NCI-H748 treated with DMSO at 0.1 percent for 48 hours (cell line): ENCODE measurements around the gene RELT.
A peak's percentile ranks its signal among the peaks of the same experiment; 100 is the strongest.

Experiments
- DNase-seq: peaks from one replicate; lab custom pipeline; 2025; lab: John Stamatoyannopoulos, UW

The RELT gene

GRCh38 chr11:73376803-73377629 is 817 bp downstream of the RELT start:
- DNase-seq, result peak; percentile 10

- no peak for DNase-seq
Measured at GRCh38 chr11:73379189-73379880, 3.1 kb downstream of the RELT start.

GRCh38 chr11:73380331-73380730 is 4.1 kb downstream of the RELT start:
- DNase-seq, result no peak

DNA sequence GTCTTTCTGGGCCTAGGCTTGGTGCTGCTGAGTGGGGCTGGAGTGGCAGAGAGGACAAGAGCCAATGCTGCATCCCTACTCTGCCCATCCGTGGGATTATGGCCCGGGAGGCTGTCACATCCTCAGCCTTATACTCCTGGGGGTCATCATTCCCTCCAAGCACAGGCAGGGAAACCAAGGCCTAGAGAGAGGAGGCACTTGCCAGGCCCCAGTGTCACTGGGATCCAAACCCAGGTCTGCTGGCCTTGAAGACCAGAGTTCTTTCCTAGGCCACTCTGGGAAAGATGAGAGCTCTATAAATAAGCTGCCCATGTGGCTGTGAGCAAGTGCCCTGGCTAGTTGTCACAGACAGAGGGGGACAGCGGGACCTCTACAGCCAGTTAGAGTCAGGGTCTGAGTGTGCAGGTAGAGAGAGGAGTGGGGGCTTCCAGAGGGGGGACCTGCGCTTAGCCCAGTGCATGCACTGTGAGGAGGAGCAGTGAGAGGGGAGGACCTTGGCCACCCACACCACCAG is 4.8 kb downstream of the RELT start:
- DNase-seq, result no peak

DNA sequence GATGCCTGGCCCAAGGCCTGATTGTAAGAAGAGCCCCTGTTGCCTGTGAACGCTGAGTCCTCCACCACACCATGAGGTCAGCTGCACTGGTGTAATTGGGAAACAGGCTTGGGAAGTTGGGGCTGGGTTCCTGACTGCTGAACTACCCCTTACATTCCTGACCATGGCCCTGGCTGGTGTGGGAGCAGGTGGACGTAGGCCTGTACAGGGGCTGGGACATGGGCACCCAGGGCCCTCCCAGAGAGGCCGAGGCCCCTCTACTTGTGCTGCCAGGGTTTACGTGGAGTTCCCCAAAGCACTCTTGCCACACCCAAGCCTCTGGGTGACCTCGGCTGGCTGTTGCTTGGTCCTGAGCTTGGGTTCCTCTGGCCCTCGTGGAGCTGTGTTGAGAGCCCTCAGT is 5.4 kb downstream of the RELT start:
- DNase-seq, result no peak

DNA sequence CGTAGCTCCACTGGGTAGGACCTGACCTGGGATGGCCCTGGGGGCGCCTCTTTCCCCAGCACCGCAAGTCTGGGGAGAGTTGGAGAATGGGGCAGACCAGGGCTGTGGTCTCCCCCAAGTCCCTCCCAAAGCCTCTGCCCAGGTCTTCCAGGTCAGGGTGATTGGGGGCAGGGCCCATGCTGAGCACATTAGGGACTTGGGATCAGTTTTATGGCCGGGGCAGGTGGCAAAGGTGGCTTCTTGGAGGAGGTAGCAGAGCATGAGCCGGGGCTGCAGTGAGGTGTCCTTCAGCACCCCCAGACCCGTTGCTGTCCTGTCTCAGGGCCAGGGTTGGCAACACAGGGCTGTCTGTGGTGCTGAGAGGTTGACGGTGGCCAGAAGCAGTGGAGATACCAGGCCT is 6.0 kb downstream of the RELT start:
- no peak for DNase-seq

DNA sequence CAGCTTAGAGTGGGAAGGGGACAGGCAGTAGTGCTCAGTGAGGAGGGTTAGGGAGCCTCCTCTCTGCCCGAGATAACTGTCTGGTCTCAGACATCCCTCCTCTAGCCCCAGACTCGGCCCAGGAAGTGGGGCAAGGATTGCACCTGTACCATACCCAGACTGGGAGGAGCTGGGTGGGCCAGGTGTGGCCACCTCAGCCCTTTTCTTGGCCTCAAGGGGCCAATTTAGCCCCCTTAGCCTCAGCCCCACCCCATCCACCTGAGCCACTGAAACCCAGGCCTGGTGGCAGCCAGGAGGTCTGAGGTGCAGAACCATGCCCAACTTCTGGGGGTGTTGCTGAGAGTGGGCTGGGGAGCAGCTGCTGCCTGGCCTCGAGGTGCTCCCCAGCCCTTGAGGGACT is 6.5 kb downstream of the RELT start:
- no peak for DNase-seq

GRCh38 chr11:73383249-73384124 is 7.3 kb downstream of the RELT start:
- DNase-seq, result no peak

- no peak for DNase-seq
Measured at GRCh38 chr11:73384125-73384441, 7.9 kb downstream of the RELT start.

GRCh38 chr11:73384531-73384871 is 8.3 kb downstream of the RELT start:
- DNase-seq, result no peak

DNA sequence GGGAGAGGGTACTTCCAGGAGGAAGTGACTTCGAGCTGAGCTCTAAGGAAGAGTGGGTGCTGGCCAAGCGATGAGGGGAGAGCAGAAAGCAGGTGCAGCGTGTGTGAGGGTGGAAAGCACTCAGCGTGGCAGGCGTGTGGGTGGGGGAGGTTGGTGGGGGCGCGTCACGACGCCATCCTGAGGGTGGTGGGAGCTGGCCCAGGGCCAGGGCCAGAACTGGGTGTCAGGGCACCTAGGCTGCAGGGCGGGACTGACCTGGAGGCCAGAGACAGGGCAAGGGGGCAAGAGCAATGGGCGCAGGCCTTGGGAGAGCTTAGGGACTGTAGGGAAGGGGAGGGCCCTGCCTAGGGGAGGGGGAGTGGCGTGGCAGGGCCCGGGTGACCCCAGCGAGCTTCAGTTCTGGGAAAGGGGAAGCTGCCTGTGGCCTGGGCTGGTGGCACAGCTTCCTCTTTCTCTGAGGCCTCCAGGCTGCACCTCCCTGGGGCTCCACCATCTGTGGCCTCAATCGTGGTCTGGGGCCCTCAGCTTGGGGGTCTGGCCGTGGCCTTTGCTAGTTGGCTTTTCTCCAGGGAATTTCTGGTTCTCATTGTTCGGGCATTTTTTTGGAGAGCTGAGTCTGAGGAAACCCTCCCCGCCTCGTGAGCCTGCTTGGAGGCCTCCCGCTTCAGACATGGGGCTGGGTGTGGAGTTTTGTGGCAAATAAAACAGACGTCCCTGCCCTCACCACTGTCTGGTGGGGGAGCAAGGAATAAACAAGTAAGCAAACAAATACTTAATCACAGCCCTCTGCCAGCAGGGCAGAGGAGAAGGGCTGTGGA is 8.9 kb downstream of the RELT start:
- DNase-seq, result no peak

DNA sequence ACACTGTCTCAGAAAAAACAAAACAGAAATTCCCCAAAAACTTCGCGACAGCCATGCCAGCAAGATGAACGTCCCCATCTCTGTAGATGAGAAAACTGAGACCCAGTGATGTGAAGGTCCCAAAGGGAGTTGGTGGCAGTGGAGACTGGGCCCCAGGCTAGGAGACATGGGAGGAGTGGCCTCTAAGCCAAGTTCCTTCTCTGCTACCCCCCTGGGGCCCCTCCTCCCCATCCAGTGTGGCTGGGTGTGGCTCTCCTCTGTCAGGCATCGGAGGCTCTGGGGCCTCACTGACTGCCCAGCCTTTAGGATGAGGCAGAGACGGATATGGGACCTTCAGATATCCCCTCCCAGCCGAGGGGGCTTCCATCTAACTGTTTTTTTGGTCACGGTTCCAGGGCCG is 9.8 kb downstream of the RELT start:
- no peak for DNase-seq

- DNase-seq, result no peak
Measured at GRCh38 chr11:73386546-73386945, 10.3 kb downstream of the RELT start.

DNA sequence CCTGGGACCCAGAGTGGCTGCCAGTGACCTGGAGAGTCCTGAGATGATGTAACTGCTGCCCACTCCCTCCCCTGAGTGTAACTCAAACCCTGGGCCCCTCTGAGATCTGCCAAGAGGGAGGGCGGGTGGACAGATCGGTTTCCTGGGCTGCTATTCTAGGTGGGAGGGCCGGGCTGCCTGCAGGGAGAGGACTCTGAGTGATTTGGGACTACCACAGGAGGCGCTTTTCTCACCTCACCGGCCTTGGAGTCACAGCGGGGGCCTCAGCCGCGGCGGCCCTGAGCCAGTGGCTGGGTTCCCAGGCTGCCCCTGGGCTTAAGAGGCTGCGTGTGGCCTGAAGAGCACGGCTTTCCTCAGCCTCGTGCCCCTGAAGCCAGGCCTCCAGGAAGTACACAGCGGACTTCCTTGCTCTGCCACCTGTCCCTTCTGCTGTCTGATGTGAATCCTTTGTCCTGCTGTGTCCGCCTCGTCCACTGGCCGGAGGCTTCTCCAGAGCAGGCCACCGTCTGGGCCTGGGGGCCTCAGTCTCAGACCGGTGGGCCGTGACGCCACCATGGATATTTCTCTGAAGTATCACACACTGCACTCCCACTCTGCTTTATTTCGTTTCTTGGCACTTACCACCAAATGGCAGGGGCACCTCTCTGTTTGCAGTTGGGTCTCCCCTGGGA is 11.5 kb downstream of the RELT start:
- DNase-seq, result no peak

DNA sequence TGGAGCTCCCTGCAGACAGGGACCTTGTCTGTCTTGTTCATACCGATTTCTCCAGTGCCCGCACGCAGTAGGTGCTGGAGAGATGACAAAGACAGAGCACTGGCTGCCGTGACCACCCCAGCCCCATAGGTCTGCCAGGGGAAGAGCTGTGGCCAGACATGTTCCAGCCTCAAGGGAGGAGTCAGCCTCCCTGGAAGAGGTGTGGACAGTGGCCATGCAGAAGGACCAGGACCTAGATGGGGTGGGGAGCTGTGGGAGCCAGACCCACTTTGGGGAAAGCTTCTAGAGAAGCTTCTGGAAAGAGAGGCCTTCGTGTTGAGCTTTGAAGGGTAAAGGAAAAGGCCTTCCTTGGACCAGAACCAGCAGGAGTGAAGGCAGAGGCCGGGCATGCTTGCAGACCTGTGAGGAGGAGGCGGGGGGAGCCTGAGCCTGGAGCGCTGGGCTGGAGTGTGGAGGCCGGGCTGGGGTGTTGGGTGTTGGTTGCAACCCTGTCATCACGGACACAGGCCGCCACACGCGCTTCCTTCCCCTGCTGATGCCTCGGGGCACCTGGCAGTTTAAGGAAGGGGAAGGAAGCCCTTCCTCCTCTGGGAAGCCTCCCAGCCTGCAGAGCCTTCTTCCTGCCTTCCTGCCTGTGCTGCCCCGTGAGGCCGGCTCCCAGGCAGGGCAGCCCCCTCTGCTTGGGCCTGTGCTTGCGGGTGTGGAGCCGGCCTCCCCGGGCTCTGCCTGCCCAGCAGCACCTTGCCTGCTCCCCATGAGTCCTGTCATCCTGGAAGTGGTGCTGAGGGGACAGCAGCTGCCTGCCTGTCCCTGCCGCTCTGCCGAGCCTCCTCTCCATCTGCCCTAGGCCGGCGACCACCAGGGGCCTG is 12.3 kb downstream of the RELT start:
- DNase-seq, result no peak

DNA sequence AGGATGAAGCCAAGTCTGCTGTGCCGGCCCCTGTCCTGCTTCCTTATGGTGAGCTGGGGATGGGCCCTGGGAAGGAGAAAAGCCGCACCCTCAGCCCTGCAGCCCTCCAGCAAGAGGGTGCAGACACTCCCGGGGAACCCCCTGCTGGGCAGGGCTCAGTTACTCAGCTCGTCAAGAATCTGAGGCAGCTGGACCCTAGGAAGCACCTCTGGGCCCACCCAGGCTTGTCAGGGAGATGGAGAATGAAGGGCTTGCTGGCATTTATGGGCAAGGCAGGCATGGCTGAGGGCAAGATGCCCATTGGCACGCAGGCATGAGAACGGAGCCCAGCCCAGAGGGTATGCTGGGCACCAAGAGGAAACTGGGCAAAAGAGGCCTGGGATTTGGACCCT is 12.9 kb downstream of the RELT start:
- no peak for DNase-seq

GRCh38 chr11:73389916-73390315 is 13.7 kb downstream of the RELT start:
- no peak for DNase-seq

GRCh38 chr11:73390601-73391565 is 14.7 kb downstream of the RELT start:
- DNase-seq, result no peak

DNA sequence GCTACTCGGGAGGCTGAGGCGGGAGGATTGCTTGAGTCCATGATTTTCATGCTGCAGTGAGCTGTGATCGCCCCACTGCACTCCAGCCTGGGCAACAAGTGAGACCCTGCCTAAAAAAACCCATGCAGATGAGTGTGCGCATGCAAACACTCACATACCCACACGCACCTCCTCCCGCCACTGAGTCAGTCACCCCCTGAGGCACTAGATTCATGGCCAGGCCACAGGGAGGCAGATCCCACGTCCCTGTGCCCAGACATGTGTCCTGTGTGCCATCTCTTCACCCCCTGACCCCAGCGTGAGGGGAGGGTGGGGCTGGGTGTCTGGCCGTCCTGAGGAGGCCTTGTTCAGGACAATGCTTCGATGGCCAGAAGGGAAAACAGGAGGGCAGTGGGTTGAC is 15.5 kb downstream of the RELT start:
- DNase-seq, result no peak
